ENCODE data around the gene BEGAIN. TPM values are rescaled to one million over a fixed set of nuclear protein-coding genes. Genes with fewer than 3 reads are reported as not detected.

BEGAIN gene
- total and polyA plus RNA-seq, 9 of the 15 experiments (the other 6 are each of a cell fraction or from before 2014, with no cell fraction given), result 0.07 to 0.68 (median 0.55) TPM; not detected in 3

- TF ChIP-seq, protein P1, sequence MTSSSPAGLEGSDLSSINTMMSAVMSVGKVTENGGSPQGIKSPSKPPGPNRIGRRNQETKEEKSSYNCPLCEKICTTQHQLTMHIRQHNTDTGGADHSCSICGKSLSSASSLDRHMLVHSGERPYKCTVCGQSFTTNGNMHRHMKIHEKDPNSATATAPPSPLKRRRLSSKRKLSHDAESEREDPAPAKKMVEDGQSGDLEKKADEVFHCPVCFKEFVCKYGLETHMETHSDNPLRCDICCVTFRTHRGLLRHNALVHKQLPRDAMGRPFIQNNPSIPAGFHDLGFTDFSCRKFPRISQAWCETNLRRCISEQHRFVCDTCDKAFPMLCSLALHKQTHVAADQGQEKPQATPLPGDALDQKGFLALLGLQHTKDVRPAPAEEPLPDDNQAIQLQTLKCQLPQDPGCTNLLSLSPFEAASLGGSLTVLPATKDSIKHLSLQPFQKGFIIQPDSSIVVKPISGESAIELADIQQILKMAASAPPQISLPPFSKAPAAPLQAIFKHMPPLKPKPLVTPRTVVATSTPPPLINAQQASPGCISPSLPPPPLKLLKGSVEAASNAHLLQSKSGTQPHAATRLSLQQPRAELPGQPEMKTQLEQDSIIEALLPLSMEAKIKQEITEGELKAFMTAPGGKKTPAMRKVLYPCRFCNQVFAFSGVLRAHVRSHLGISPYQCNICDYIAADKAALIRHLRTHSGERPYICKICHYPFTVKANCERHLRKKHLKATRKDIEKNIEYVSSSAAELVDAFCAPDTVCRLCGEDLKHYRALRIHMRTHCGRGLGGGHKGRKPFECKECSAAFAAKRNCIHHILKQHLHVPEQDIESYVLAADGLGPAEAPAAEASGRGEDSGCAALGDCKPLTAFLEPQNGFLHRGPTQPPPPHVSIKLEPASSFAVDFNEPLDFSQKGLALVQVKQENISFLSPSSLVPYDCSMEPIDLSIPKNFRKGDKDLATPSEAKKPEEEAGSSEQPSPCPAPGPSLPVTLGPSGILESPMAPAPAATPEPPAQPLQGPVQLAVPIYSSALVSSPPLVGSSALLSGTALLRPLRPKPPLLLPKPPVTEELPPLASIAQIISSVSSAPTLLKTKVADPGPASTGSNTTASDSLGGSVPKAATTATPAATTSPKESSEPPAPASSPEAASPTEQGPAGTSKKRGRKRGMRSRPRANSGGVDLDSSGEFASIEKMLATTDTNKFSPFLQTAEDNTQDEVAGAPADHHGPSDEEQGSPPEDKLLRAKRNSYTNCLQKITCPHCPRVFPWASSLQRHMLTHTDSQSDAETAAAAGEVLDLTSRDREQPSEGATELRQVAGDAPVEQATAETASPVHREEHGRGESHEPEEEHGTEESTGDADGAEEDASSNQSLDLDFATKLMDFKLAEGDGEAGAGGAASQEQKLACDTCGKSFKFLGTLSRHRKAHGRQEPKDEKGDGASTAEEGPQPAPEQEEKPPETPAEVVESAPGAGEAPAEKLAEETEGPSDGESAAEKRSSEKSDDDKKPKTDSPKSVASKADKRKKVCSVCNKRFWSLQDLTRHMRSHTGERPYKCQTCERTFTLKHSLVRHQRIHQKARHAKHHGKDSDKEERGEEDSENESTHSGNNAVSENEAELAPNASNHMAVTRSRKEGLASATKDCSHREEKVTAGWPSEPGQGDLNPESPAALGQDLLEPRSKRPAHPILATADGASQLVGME (CRISPR knock-in tag; IDR thresholded peaks at IDR 0.05), result no peak
- TF ChIP-seq TRIM28 (IDR thresholded peaks at IDR 0.05) (no peak), NFE2L1 (tag; IDR thresholded peaks at IDR 0.05; ENCODE audit: borderline replicate concordance, low read depth) (no peak), PHB (CRISPR knock-in tag; IDR thresholded peaks at IDR 0.05) (no peak), WHSC1 (IDR thresholded peaks at IDR 0.05; ENCODE audit: low read length) (no peak), PML (IDR thresholded peaks at IDR 0.05; ENCODE audit: low read length) (no peak), TAF7 (tag; IDR thresholded peaks at IDR 0.05) (no peak), HDAC1 (IDR thresholded peaks at IDR 0.05) (no peak), EZH2 (IDR thresholded peaks at IDR 0.05; ENCODE audit: borderline replicate concordance, low read depth, low read length) (no peak), FOXA3 (CRISPR knock-in tag; conservative IDR thresholded peaks at IDR 0.05 in 1 of 2, IDR thresholded peaks at IDR 0.05 in 1 of 2) (no peak), ZNF699 (CRISPR knock-in tag; IDR thresholded peaks at IDR 0.05; ENCODE audit: insufficient replicate concordance) (no peak), NCOA6 (IDR thresholded peaks at IDR 0.05) (no peak)
- TF ChIP-seq, protein P2, sequence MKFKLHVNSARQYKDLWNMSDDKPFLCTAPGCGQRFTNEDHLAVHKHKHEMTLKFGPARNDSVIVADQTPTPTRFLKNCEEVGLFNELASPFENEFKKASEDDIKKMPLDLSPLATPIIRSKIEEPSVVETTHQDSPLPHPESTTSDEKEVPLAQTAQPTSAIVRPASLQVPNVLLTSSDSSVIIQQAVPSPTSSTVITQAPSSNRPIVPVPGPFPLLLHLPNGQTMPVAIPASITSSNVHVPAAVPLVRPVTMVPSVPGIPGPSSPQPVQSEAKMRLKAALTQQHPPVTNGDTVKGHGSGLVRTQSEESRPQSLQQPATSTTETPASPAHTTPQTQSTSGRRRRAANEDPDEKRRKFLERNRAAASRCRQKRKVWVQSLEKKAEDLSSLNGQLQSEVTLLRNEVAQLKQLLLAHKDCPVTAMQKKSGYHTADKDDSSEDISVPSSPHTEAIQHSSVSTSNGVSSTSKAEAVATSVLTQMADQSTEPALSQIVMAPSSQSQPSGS (CRISPR knock-in tag; IDR thresholded peaks at IDR 0.05), result no peak
These were observed 19.4 kb downstream of the BEGAIN start (continued) for GRCh38 chr14:100567877-100568163.

Data from K562 (cell line).